IMR-90 (cell line): Measurements from ENCODE around the gene CUL4A. TPM values are rescaled to one million over a fixed set of nuclear protein-coding genes. Genes with fewer than 3 reads are reported as not detected.

ENCODE experiments used
- ATAC-seq: fragments of 200-7000 bp; cut with Tn5 transposase; 2 replicates; pipeline ENCODE4 v1.9.1; 2020; ENCODE audit warnings: low read depth, mild to moderate bottlenecking, moderate library complexity
- BruUV-seq: library from RNA; stranded (reverse); fragments of 400-500 nt; replicated peaks from 2 replicates; lab custom pipeline; 2021; lab: Mats Ljungman, UMichigan
- CTCF ChIA-PET: fragments of 300-600 bp; formaldehyde crosslinking; extraction: SDS; loops from one replicate; lab custom pipeline; 2021; ENCODE audit warnings: antibody characterized with exemption; lab: Yijun Ruan, JAX
- POLR2A ChIA-PET: fragments of 300-600 bp; sonication (Branson Sonifier 250); formaldehyde crosslinking; loops from one replicate; lab custom pipeline; 2022; ENCODE audit warnings: antibody characterized with exemption; ENCODE audit not compliant: unreplicated experiment; lab: Charles Lee
- DNase-seq: peaks from one replicate; pipeline ENCODE4 v3.0.0; 2013
- H2AFZ ChIP-seq: replicated peaks from 2 replicates; pipeline ENCODE3; 2013; ENCODE audit warnings: low read length, mild to moderate bottlenecking; ENCODE audit not compliant: poor library complexity
- H2AK5ac ChIP-seq: 2 replicates; pipeline ENCODE4 v1.6.1; 2013; ENCODE audit warnings: low read depth, low read length, inconsistent platforms
- H2AK9ac ChIP-seq: replicated peaks from 2 replicates; pipeline ENCODE3; 2013; ENCODE audit warnings: mild to moderate bottlenecking, low read depth, low read length, moderate library complexity; ENCODE audit not compliant: poor library complexity
- H2BK120ac ChIP-seq: 2 replicates; pipeline ENCODE4 v1.6.1; 2013; ENCODE audit warnings: low read depth, low read length, inconsistent platforms
- H2BK15ac ChIP-seq: 3 replicates; pipeline ENCODE4 v1.6.1; 2013; ENCODE audit warnings: low read depth, low read length, inconsistent platforms
- H2BK20ac ChIP-seq: 2 replicates; pipeline ENCODE4 v1.6.1; 2013; ENCODE audit warnings: low read depth, mild to moderate bottlenecking, inconsistent platforms, low read length, moderate library complexity
- H2BK5ac ChIP-seq: 2 replicates; pipeline ENCODE4 v1.6.1; 2013; ENCODE audit warnings: mild to moderate bottlenecking, low read depth, low read length, inconsistent platforms; ENCODE audit not compliant: poor library complexity, severe bottlenecking
- H3K14ac ChIP-seq: replicated peaks from 2 replicates; pipeline ENCODE4 v1.6.1; 2013; ENCODE audit warnings: low read depth, low read length, inconsistent platforms
- H3K18ac ChIP-seq: 2 replicates; pipeline ENCODE4 v1.6.1; 2013; ENCODE audit warnings: low read depth, low read length, control low read depth
- H3K23ac ChIP-seq: 2 replicates; pipeline ENCODE4 v1.6.1; 2013; ENCODE audit warnings: low read depth, low read length, inconsistent platforms
- H3K27ac ChIP-seq: 2 replicates; pipeline ENCODE4 v1.5.1; 2013; ENCODE audit warnings: mild to moderate bottlenecking, control low read depth, low read length; ENCODE audit not compliant: insufficient read depth
- H3K27me3 ChIP-seq: 2 replicates; pipeline ENCODE4 v1.6.1; 2013; ENCODE audit warnings: low read length; ENCODE audit not compliant: control insufficient read depth, insufficient read depth
- H3K36me3 ChIP-seq: 2 replicates; pipeline ENCODE4 v1.6.1; 2013; ENCODE audit warnings: low read length, mixed read lengths; ENCODE audit not compliant: control insufficient read depth, insufficient read depth
- H3K4ac ChIP-seq: 2 replicates; pipeline ENCODE4 v1.6.1; 2013; ENCODE audit warnings: low read depth, low read length, inconsistent platforms
- H3K4me1 ChIP-seq: 2 replicates; pipeline ENCODE4 v1.6.1; 2013; ENCODE audit warnings: low read length, mixed read lengths; ENCODE audit not compliant: control insufficient read depth, insufficient read depth
- H3K4me2 ChIP-seq: 2 replicates; pipeline ENCODE4 v1.6.1; 2013; ENCODE audit warnings: low read depth, mild to moderate bottlenecking, control low read depth, low read length, moderate library complexity
- H3K4me3 ChIP-seq: 2 replicates; pipeline ENCODE4 v1.5.1; 2013; ENCODE audit warnings: low read depth, mild to moderate bottlenecking, control low read depth, low read length, moderate library complexity; ENCODE audit not compliant: insufficient read depth
- H3K56ac ChIP-seq: 2 replicates; pipeline ENCODE4 v1.6.1; 2013; ENCODE audit warnings: low read length, inconsistent platforms; ENCODE audit not compliant: insufficient read depth; ENCODE audit errors: extremely low read depth
- H3K79me1 ChIP-seq, 2 experiments: 2 replicates each; pipeline ENCODE4 v1.6.1; 2013; ENCODE audit warnings: low read length in 2 of 2, inconsistent platforms in 1 of 2, low read depth in 1 of 2
- H3K9ac ChIP-seq: 2 replicates; pipeline ENCODE4 v1.6.1; 2013; ENCODE audit warnings: low read depth, low read length, control low read depth
- H3K9me1 ChIP-seq: 2 replicates; pipeline ENCODE4 v1.6.1; 2013; ENCODE audit warnings: low read length, inconsistent platforms; ENCODE audit not compliant: insufficient read depth
- H3K9me3 ChIP-seq: 2 replicates; pipeline ENCODE4 v1.6.1; 2013; ENCODE audit warnings: low read length; ENCODE audit not compliant: control insufficient read depth, insufficient read depth
- H4K20me1 ChIP-seq: 2 replicates; pipeline ENCODE4 v1.6.1; 2013; ENCODE audit warnings: low read length, inconsistent platforms; ENCODE audit not compliant: insufficient read depth
- H4K5ac ChIP-seq: 2 replicates; pipeline ENCODE4 v1.6.1; 2013; ENCODE audit warnings: mild to moderate bottlenecking, low read depth, low read length, control low read depth
- H4K8ac ChIP-seq, 2 experiments: 2 replicates each; pipeline ENCODE4 v1.6.1; 2013; ENCODE audit warnings: low read depth in 2 of 2, low read length in 2 of 2, control low read depth in 1 of 2, inconsistent platforms in 1 of 2
- H4K91ac ChIP-seq: 2 replicates; pipeline ENCODE4 v1.6.1; 2013; ENCODE audit warnings: low read depth, low read length, inconsistent platforms; ENCODE audit not compliant: insufficient read depth
- BHLHE40 ChIP-seq: fragments of 150-350 bp; IDR thresholded peaks from 2 replicates; pipeline ENCODE4 v1.6.1; 2016; ENCODE audit warnings: mild to moderate bottlenecking, low read depth, low read length
- FOS ChIP-seq: fragments of 150-350 bp; IDR thresholded peaks from 2 replicates; pipeline ENCODE4 v1.6.1; 2016; ENCODE audit warnings: low read depth, low read length
- MAFK ChIP-seq: IDR thresholded peaks from 2 replicates; pipeline ENCODE4 v1.6.1; 2012; ENCODE audit warnings: low read depth, low read length, improper control_type of control experiment
- MXI1 ChIP-seq: IDR thresholded peaks from 2 replicates; pipeline ENCODE4 v1.6.1; 2012; ENCODE audit warnings: low read depth, mild to moderate bottlenecking, low read length, moderate library complexity, borderline replicate concordance
- NFE2L2 ChIP-seq: fragments of 150-350 bp; IDR thresholded peaks from 2 replicates; pipeline ENCODE4 v1.6.1; 2016; ENCODE audit warnings: low read depth, mild to moderate bottlenecking, low read length
- WGBS, 2 experiments: methylation state at CpG; one replicate each; pipeline versions ENCODE4 v1.1.5 to v1.1.7; 2013; ENCODE audit warnings: missing lambda C conversion rate in 2 of 2; ENCODE audit not compliant: insufficient read length in 1 of 2; ENCODE audit errors: extremely low coverage in 2 of 2; 5-methylcytosine and 5-hydroxymethylcytosine counted together
- dilution Hi-C: fragments of 300-500 bp; cut with HindIII; formaldehyde crosslinking; loops from one replicate; pipeline ENCODE4 v1.14.3; 2018; ENCODE audit warnings: low sequenced_read_pairs; ENCODE audit not compliant: unreplicated experiment
- in situ Hi-C: fragments of 300-500 bp; cut with MboI; formaldehyde crosslinking; loops from 3 replicates; pipeline ENCODE4 v1.14.3; 2019; ENCODE audit warnings: low sequenced_read_pairs, inconsistent platforms, mixed read lengths
- intact Hi-C: fragments of 100-400 bp; cut with micrococcal nuclease; formaldehyde crosslinking; loops from 2 replicates; pipeline ENCODE4 v1.10.0; 2022
- polyA plus RNA-seq, 3 experiments: library from polyadenylated mRNA; depleted of rRNA; stranded (reverse); fragments of >200 nt; gene quantifications; 2 replicates each; pipeline ENCODE4 v1.2.3, GENCODE V29; 2012; ENCODE audit warnings: low replicate concordance in 1 of 3
- total RNA-seq: library from RNA; depleted of rRNA; stranded (reverse); fragments of >200 nt; gene quantifications from 2 replicates; pipeline ENCODE4 v1.2.3, GENCODE V29; 2012
- TF ChIP-seq, protein P1 (sequence below): fragments of 150-350 bp; IDR thresholded peaks from 2 replicates; pipeline ENCODE4 v1.6.1; 2016; ENCODE audit warnings: low read depth, mild to moderate bottlenecking, low read length, moderate library complexity, borderline replicate concordance

CUL4A gene
- total and polyA plus RNA-seq, 2 of the 4 experiments (the other 2 are of a cell fraction), result 86.0 to 146 TPM

GRCh38 chr13:113216254-113217048, 7.0 kb downstream of the CUL4A start:
- no peaks in the 10 kb centered on the region for H3K9me3 ChIP-seq
- DNase-seq (peak; percentile 74), ATAC-seq (peak; percentile 74)
- no peak overlapping the region for H2BK120ac ChIP-seq
- peak overlapping the region; percentile 47; the same call in 1 of the 2 replicates for H3K23ac ChIP-seq
- no peaks in the 10 kb centered on the region for H3K27me3 ChIP-seq
- H2AK5ac ChIP-seq, result peak overlapping the region; percentile 35
- H3K9ac ChIP-seq, result no peak overlapping the region; the same call in 1 of the 2 replicates
- H3K79me1 ChIP-seq, result peaks cover 17 to 65% of the 10 kb centered on the region in 2 experiments
- no peak overlapping the region for H3K18ac ChIP-seq
- no peak overlapping the region for H2AFZ ChIP-seq
- H2BK20ac ChIP-seq, result no peak overlapping the region
- peak overlapping the region; percentile 83 for H3K4me2 ChIP-seq
- CTCF ChIA-PET, result no interaction called here
- H2BK15ac ChIP-seq, result no peak overlapping the region
- POLR2A ChIA-PET, result no interaction called here
- peaks cover 43% of the 10 kb centered on the region for H3K9me1 ChIP-seq
- H3K14ac ChIP-seq, result peak overlapping the region; percentile 1; the same call in 1 of the 2 replicates
- intact Hi-C loops (loop anchor here (2.0 to 5.0 kb wide), 2 partner anchors 38 to 179 kb away; no protein-coding TSS in a partner anchor), in situ Hi-C loops (no loop called here), dilution Hi-C loops (no loop called here)
- H3K36me3 ChIP-seq, result peaks cover 25% of the 10 kb centered on the region
- H3K27ac ChIP-seq, result peak overlapping the region; percentile 0; the same call in 1 of the 2 replicates
- peak overlapping the region; percentile 8; the same call in 1 of the 2 replicates for H3K4ac ChIP-seq
- peaks cover 90% of the 10 kb centered on the region for H4K20me1 ChIP-seq
- peak; percentile 87 for TF ChIP-seq MXI1
- TF ChIP-seq MAFK, result peak; percentile 87
- TF ChIP-seq NFE2L2, result peak; percentile 65; the same call in 1 of the 2 replicates
- peak; percentile 23; the same call in 1 of the 2 replicates for TF ChIP-seq FOS
- no peak for TF ChIP-seq BHLHE40
- TF ChIP-seq, protein P1, sequence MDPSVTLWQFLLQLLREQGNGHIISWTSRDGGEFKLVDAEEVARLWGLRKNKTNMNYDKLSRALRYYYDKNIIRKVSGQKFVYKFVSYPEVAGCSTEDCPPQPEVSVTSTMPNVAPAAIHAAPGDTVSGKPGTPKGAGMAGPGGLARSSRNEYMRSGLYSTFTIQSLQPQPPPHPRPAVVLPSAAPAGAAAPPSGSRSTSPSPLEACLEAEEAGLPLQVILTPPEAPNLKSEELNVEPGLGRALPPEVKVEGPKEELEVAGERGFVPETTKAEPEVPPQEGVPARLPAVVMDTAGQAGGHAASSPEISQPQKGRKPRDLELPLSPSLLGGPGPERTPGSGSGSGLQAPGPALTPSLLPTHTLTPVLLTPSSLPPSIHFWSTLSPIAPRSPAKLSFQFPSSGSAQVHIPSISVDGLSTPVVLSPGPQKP, result no peak
- H3K4me3 ChIP-seq, result no peak overlapping the region
- peaks cover 30% of the 10 kb centered on the region for H3K4me1 ChIP-seq
- WGBS, 2 experiments, result 7% methylated on average over 2 of the region's 7 CpGs; no CpG with 5 or more reads in 1 of the 2 experiments
- BruUV-seq, result no TSS peak
- no peak overlapping the region for H4K5ac ChIP-seq
- H2BK5ac ChIP-seq, result peak overlapping the region; percentile 48
- no peak overlapping the region for H4K91ac ChIP-seq
- peak overlapping the region; percentile 44 for H2AK9ac ChIP-seq
- no peak overlapping the region; the same call in 1 of the 2 replicates for H3K56ac ChIP-seq
- peak overlapping the region in 1 of 2 experiments; percentile 17; a peak in 1 of 4 replicates for H4K8ac ChIP-seq
